GM19025 (cell line): ENCODE measurements around the gene PLPPR5.

Source experiments
- ATAC-seq: cut with Tn5 transposase; IDR thresholded peaks from one replicate; pipeline ENCODE4 v1.9.1; 2021; ENCODE audit warnings: mild to moderate bottlenecking, low read depth, moderate library complexity; ENCODE audit not compliant: unreplicated experiment

Gene PLPPR5

GRCh38 chr1:98969798-98970490 is 34.7 kb downstream of the PLPPR5 start:
- no peak for ATAC-seq

DNA sequence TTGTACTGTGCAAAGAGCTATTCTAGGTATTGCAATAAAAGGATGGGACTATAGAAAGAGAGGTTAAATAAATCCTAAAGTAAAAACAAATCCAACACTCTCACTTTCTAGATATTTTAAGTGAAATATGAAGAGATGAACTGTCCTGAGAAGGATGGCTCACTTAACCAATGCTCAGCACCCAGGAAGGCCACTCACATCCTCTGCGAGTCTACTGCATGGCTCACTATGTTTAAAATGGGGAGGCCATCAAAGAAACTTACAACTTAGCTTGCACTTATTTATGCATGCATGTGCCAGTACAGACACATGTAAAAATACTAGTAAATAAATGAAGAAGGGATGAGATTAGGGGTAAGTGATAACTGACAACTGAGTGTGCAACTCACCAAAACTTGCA is 37.5 kb downstream of the PLPPR5 start:
- no peak for ATAC-seq

- no peak for ATAC-seq
Observed at GRCh38 chr1:98965394-98965793, 39.3 kb downstream of the PLPPR5 start.

DNA sequence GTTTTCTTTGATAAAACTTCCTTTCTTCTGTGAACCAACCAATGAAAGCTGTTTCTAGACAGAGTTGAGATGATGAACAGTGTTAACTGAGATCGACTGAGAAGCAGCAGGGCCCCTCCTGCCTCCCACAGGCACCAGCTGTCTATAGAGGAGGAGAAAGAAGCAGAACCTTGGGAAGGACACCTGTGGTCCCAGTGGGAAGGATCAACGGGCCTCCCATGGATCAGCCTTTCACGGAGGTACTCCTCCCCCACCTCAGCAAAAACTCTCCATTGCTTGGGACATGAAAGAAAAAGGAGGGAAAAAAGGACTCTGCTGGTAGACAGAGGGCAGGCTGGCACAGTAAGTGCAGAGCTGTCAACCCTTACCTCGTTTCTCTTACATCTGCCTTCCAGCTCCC is 40.5 kb downstream of the PLPPR5 start:
- no peak for ATAC-seq

GRCh38 chr1:98963064-98963758 is 41.5 kb downstream of the PLPPR5 start:
- no peak for ATAC-seq

DNA sequence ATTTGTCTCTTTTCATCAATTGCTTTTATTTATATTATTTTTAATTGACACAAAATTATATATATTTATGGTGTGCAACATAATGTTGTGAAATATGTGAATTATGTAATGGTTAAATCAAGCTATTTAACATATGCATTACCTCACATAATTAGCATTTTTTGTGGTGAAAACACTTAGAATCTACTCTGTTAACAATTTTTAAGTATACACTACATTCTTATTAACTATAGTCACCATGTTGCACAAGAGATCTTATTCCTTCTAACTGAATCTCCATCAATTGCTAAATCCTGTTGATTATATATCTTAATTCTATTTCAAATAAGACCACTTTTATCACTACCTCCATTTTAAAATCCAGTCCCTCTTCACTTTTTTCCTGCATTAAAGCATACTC is 42.5 kb downstream of the PLPPR5 start:
- no peak for ATAC-seq

GRCh38 chr1:98949621-98950020 is 55.0 kb downstream of the PLPPR5 start:
- no peak for ATAC-seq

- ATAC-seq = no peak
Observed at GRCh38 chr1:98949166-98949565, 55.5 kb downstream of the PLPPR5 start.

GRCh38 chr1:98947071-98947470 is 57.6 kb downstream of the PLPPR5 start:
- ATAC-seq = no peak

- ATAC-seq = no peak
Observed at GRCh38 chr1:98940722-98941079, 64.0 kb downstream of the PLPPR5 start.

DNA sequence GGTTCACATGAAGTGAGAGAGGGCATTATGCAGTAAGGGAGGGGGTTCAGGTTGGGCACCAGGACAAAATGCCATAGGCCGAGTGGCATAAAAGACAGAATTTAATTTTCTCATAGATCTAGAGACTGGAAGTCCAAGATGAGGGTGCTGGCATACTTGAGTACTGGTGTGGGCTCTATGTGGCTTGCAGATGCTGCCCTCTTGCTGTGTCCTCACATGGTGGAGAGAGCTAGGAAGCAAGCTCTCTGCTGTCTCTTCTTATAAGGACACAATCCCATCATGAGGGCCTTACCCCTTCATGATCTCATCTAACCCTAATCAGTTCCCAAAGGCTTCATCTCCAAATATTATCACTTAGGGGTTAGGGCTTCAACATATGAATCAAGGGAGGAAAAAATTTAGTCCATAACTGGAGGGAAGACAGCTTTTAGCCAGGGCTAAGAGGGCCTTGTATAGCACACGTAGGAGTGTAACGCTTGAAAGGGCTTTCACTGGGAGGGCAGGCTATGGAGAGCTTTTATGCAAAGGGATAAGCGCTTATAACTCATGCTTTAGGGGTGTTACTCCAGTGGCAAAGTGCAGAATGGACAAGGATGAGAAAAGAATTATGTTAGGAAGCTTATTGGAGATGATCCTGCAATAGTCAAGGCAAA is 64.5 kb downstream of the PLPPR5 start:
- no peak for ATAC-seq

GRCh38 chr1:98939471-98939870 is 65.2 kb downstream of the PLPPR5 start:
- no peak for ATAC-seq

- ATAC-seq = no peak
Observed at GRCh38 chr1:98937347-98937746, 67.3 kb downstream of the PLPPR5 start.

DNA sequence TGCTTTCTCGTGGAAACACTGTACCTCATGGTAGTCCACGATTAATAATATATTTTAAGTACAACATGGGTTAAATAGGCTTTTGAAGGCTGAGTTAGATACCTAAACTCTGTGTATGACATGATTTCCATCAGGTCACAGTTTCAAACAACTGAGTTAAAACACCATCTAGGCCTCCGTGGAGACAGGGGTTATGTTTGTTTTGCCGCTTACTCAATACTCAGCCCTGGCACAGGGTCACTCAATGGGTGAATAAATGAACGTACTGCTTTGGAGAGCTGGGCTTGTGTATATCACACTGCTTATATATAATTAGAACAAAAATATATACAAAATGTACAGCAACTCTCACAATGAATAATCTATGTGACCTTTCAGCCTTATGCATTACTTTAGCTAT is 72.5 kb downstream of the PLPPR5 start:
- ATAC-seq = no peak

GRCh38 chr1:98931128-98931835 is 73.4 kb downstream of the PLPPR5 start:
- no peak for ATAC-seq

DNA sequence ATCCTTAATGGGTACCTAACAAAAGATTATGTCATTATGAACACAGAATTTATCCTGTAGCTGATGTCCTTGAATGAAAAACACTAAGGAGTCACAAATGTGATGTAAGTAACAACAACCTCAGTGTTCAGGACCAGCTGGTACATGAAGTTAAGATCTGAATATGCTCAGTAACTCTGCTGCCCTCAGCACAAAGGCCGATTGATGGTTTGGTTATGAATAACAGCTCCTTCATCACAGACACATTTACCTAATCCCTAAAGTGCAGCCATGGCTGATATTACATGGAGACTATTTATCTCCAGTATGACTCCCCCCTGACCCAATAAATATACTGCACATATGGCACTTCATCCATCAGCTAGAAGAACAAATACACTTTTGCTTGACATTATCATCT is 75.2 kb downstream of the PLPPR5 start:
- no peak for ATAC-seq

GRCh38 chr1:98926597-98926996 is 78.1 kb downstream of the PLPPR5 start:
- no peak for ATAC-seq

GRCh38 chr1:98924977-98925376 is 79.7 kb downstream of the PLPPR5 start:
- no peak for ATAC-seq

GRCh38 chr1:98923667-98924066 is 81.0 kb downstream of the PLPPR5 start:
- ATAC-seq = no peak

DNA sequence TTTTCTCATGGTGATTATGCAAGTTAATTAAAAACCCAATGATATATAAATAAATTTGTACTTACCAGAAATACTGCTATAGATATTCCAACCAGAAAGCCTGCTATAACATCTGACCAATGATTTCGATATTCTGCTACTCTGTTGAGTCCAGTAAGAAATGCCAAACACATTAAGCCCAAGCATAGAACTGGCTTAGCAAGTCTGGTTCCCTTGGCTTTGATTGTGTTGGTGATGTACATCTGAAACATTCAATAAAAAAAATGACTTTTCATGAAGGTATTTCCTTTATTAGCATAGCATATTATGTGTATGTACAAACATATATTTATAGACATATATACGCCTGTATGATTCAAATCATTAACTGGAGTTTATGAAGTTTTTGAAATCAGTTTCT is 82.8 kb downstream of the PLPPR5 start:
- no peak for ATAC-seq

DNA sequence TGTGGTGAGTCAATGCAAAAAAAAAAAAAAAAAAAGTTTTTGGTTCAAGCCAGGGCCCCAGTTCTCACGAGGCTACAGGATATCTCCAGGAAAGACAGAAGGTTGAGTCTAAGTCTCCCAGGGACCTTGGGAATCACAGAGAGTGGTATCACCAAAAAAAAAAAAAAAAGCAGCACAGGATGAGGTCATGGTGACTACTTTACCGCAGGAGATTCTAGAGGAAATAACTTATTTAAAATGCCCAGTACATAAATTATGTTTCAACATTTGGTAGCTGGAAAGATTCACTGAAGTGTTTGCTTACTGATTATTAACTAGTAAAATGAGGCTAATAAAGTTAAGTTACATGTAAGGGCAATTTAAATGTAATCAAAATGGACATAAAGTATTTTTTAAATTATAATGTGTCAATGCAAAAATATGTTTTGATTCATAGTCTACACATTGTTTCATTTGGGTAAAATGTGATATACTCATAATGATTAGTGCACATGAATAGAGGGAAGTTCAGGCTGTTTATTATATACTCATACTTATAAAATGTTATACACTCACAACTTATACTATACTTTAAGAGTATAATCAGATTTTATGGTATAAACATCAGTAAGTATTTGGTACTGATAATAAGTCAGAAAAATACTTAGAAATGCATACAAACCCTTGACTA is 84.1 kb downstream of the PLPPR5 start:
- no peak for ATAC-seq
